Stromal cell of bone marrow (primary cell): Measurements from ENCODE around the gene SLCO2A1.
"Not testable (repeated sequence)": the region's sequence is repeated elsewhere in the genome, so short reads cannot be mapped to it uniquely, and the experiment has no call there.

Source experiments
- DNase-seq: peaks from one replicate; pipeline ENCODE4 v3.0.0-alpha.2; 2012; ENCODE audit warnings: low read depth

SLCO2A1 gene

GRCh38 chr3:134029734-134030378 is at the start of gene SLCO2A1:
TSS of gene SLCO2A1 (minus strand) at chr3:134029925. CDS start at chr3:134029802, 123 bp downstream.
- no peak for DNase-seq

DNA sequence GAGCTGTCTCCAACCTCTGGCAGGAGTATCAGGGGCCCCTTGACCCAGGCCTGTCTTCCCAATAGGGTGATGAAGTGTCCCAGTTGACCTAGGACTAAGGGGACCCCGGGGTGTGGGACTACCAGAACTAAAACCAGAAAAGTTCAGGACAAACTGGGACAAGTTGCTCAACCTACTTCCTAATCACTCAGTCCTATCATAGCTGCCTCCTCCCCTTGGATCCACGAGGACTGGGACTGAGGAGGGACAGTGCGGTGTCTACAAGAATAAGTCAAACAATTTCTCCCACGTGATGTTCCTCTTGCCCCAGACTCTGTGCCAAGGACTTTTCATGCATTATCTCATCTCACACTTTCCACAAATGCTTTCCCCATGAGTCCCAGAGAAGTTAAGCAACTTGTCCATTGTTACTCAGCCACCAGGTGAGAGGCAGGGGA is 49.4 kb upstream of the SLCO2A1 start:
- no peak for DNase-seq

- peak; percentile 75 for DNase-seq
These were observed 48.6 kb upstream of the SLCO2A1 start for GRCh38 chr3:134078169-134078831.

- DNase-seq = no peak
These were observed 48.0 kb upstream of the SLCO2A1 start for GRCh38 chr3:134077649-134078161.

DNA sequence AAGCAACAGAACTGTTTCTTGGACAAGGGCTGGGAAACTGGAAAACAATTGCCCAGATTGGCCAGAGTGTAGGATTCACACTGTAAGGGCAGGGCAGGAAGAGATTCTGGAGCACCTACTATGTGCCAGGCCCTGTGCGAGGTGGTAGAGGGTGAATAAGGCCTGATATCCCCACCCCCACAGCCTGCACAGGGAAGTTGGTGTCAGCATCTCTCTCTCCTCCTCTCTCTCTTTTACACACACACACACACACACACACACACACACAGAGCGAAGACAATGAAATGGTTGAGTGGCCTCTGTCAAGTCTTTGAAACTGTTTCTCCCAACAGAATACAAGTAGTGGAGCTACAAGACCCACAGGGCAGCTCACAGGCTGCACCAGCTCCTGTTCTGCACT is 47.1 kb upstream of the SLCO2A1 start:
- DNase-seq = no peak

DNA sequence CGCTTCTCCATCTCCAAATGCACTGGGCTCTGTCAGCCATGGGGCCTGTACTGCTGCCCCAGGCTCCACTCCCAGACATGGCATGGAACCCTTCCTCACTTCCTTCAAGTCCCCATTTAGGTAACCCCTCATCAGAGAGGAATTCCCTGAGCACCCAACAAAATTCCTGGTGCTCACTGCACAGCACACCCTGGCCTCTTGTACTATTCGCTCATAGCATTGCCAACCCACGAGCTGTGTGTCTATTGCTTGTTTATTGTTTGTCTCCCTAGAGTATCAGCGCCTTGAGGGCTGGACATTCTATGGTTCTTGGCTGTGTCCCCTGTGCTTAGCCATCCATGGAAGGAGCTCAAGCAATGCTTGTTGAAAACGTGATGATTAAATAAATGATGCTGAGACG is 46.1 kb upstream of the SLCO2A1 start:
- no peak for DNase-seq

GRCh38 chr3:134075568-134075825 is 45.8 kb upstream of the SLCO2A1 start:
- no peak for DNase-seq

GRCh38 chr3:134074790-134075567 is 45.3 kb upstream of the SLCO2A1 start:
- DNase-seq = no peak

DNA sequence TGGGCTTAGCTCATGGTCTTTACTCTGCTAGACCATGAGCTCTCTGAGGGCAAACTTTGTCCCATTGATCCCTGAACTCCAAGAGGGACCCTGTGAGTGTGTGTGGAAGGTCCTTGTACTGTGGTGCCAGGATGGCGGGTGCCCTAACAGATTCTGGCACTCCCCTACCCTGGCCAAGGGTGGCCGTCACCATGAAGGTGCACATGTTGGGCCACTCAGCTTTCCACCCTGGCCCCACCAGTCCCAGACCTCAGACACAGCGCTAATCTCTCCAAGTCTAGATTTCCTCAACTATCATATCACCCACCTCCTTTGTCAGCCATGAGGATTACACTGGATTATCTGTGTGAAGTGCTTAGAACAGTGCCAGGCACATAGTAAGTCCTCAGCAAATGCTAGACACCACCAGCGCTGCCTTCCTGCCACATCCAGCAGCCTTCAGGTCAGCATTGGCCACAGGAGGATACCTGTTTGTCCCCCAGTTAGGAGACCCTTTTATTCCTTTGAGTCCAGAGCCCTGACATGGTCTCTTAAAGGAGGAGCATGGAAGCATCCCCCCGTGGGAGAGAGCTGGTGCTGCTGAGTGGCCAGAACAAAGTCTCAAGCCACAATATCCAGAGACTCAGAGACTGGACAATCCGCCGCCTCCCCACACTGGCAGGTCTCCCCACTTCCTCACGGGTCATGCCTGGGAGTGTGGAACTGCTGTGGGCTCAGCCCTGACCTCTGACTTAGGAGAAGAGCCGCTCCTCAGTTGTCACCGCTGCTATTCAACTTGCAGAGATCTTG is 44.5 kb upstream of the SLCO2A1 start:
- DNase-seq = no peak

DNA sequence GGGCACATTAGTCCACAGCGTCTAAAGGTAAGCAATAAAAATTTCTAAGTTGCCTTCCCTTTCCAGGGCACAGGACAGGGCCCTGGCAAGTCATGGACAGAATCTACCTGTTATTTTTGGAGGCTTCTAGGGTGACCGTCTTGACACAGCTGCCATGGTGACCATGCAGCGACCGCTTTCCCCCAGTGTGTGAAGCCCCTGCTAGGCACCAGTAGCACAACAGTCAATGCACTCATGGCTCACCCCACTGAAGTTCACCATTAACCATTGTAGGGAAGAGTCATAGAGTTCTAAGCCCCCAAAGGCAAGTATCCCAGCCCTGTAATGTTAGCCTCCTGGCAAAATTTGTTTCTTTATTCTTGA is 43.8 kb upstream of the SLCO2A1 start:
- no peak for DNase-seq

- DNase-seq = no peak
These were observed 43.3 kb upstream of the SLCO2A1 start for GRCh38 chr3:134072881-134073582.

- not testable (repeated sequence) for DNase-seq
These were observed 40.6 kb upstream of the SLCO2A1 start for GRCh38 chr3:134070281-134070680.

GRCh38 chr3:134068429-134068828 is 38.7 kb upstream of the SLCO2A1 start:
- no peak for DNase-seq

DNA sequence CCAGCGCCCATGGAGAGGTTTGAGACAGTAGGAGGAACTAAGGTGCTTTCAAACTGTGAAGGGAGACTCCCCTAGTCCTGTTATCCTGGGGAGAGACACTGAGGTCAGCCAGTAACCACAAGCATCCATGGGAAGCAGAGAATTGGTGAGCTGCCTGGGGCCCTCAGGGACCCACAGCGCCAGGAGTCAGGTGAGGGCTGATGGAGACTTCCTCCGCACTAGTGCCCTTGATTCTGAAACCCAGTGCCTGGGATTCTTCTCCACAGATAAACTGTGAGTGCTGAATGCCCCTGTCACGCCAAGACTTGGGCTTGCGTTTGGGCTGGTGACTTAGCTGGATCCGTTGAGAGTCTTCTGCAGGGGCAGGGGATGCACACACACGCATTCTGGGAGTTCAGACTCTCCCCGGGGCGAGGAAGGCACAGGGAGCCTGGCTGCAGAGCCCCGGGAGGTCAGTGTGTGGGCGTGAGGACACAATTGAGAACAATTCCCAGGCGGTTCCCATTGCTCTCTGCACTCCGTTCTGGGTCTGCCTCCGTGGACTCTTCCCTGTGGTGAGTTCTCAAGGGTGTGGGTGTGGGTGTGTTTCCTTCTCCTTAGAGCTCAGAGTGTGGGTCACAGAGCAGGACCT is 37.9 kb upstream of the SLCO2A1 start:
- DNase-seq = no peak

DNA sequence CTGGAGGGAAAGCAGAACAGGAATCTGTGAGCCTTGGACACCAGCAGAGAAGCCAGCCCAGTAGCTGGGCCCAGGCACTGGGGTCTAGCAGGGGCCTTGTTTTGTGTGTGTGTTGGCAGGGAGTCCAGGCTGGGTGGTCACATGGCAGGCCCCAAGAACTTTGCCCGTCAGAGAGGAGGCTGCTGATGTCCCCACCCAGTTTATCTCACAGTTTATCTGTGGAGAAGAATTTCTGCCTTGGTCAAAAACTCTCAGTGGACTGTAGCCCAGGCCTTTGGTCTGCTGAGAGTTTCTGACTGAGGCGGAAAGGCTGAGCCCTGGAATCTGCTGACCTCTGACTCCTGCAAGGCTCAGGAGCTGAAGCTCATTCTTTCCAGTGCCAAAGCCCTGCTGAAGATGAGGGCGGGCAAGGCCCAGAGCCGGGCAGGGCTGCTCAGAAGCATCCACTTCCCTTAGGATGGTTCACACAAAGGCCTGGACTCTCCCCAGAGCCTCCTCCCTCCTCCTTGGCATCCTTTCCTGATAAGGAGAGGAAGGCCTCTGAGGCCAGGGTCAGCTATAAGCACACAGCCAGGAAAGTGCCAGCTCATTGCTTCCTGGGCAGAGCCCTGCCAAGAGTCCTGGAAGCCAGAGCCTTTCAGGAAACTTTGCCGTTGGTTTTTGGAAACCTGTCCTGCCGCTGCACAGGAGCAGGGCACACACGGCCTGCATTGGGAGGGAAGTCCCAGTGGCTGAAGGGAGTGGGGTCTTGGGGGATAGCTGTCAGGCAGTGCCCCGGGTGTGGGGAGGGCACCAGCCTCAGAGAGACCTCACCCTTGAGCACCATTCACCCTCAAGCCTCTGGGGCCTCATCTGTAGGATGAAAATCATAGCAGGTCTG is 37.2 kb upstream of the SLCO2A1 start:
- no peak for DNase-seq

DNA sequence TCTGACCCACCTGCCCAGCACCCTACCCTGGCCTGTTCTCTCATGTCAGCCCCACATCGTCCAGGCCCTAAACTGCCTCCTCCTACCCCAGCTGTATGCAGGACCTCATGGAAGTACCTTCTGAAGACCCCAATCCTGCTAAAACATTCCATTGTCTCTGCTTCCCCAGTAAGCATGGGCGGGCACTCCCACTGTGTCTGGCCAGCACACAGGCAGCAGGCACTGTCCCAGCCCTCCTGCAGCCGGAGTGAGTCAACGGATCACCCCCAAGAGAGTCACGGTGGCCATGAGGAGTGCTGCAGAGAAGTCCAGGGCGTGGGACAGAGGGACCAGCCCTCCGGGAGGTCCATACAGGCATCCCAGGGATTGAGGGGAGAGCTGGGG is 36.4 kb upstream of the SLCO2A1 start:
- no peak for DNase-seq

GRCh38 chr3:134065252-134066157 is 35.8 kb upstream of the SLCO2A1 start:
- no peak for DNase-seq

DNA sequence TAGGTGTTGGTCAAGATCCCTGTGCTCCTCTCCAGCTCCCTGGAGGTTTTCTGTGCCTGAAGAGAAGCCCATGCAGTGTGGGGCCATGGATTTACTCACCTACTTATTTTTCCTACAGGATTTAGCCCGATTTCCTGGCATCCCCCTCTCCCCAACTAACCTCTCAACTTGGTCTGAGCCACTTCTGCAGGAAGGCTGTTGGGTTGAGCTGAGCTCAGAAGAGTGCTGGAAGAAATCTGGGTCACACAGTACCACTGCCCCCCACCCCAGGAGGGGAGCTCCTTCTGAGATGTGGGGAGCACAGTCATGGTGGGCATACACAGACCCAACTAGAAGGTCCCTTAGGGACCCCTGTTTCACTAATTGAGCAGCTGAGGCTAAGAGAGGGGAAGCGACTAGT is 34.4 kb upstream of the SLCO2A1 start:
- DNase-seq = no peak

GRCh38 chr3:134061401-134061800 is 31.7 kb upstream of the SLCO2A1 start:
- no peak for DNase-seq
